Gastrocnemius medialis (tissue), 4 donors: Measurements from ENCODE around the gene AQP6.

Source experiments
- CTCF ChIP-seq, 5 experiments: fragments of 450-650 bp in 3 of 5; fragments of 200-600 bp in 2 of 5; sonication (generic) in 2 of 5; IDR thresholded peaks in 4 of 5; conservative IDR thresholded peaks in 1 of 5; 1 replicate in 4 of 5; 2 replicates in 1 of 5; pipeline ENCODE4 v1.5.1; 2016 to 2019; ENCODE audit warnings: antibody characterized with exemption in 5 of 5, mild to moderate bottlenecking in 3 of 5, moderate library complexity in 3 of 5
- POLR2A ChIP-seq, 2 donors: fragments of 450-650 bp; IDR thresholded peaks; one replicate each; pipeline ENCODE4 v1.6.1; 2017; ENCODE audit warnings: antibody characterized with exemption in 2 of 2, mild to moderate bottlenecking in 2 of 2, moderate library complexity in 2 of 2

GRCh38 chr12:49923035-49923644 is 49.6 kb upstream of the AQP6 start:
- no peak for TF ChIP-seq POLR2A (IDR thresholded peaks at IDR 0.05)
- no peak for TF ChIP-seq CTCF (IDR thresholded peaks at IDR 0.05 in 4 of 5, conservative IDR thresholded peaks at IDR 0.05 in 1 of 5)
